Erythroblast (primary cell): Measurements from ENCODE around the gene RYR2.

Experiments
- GATA1 ChIP-seq: IDR thresholded peaks from 2 replicates; pipeline ENCODE4 v1.6.1; 2011; ENCODE audit warnings: low read depth, mild to moderate bottlenecking, control low read depth, low read length, moderate library complexity
- POLR2A ChIP-seq: IDR thresholded peaks from 2 replicates; pipeline ENCODE4 v1.6.1; 2011; ENCODE audit warnings: mild to moderate bottlenecking, low read length

- TF ChIP-seq POLR2A (no peak), GATA1 (no peak)
Observed at GRCh38 chr1:237164406-237165352, 122.7 kb downstream of the RYR2 start.
